Activated effector memory CD4-positive, alpha-beta T cell treated with anti-CD3 and anti-CD28 coated beads, Interleukin-2, amount 50 U/mL, for 16 hours (primary cell): Measurements from ENCODE around the gene HSPA13.
"Not testable (repeated sequence)": the region's sequence is repeated elsewhere in the genome, so short reads cannot be mapped to it uniquely, and the experiment has no call there.

ENCODE experiments used
- DNase-seq: peaks from one replicate; pipeline ENCODE4 v3.0.0-alpha.2; 2020

The HSPA13 gene, protein sequence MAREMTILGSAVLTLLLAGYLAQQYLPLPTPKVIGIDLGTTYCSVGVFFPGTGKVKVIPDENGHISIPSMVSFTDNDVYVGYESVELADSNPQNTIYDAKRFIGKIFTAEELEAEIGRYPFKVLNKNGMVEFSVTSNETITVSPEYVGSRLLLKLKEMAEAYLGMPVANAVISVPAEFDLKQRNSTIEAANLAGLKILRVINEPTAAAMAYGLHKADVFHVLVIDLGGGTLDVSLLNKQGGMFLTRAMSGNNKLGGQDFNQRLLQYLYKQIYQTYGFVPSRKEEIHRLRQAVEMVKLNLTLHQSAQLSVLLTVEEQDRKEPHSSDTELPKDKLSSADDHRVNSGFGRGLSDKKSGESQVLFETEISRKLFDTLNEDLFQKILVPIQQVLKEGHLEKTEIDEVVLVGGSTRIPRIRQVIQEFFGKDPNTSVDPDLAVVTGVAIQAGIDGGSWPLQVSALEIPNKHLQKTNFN

DNA sequence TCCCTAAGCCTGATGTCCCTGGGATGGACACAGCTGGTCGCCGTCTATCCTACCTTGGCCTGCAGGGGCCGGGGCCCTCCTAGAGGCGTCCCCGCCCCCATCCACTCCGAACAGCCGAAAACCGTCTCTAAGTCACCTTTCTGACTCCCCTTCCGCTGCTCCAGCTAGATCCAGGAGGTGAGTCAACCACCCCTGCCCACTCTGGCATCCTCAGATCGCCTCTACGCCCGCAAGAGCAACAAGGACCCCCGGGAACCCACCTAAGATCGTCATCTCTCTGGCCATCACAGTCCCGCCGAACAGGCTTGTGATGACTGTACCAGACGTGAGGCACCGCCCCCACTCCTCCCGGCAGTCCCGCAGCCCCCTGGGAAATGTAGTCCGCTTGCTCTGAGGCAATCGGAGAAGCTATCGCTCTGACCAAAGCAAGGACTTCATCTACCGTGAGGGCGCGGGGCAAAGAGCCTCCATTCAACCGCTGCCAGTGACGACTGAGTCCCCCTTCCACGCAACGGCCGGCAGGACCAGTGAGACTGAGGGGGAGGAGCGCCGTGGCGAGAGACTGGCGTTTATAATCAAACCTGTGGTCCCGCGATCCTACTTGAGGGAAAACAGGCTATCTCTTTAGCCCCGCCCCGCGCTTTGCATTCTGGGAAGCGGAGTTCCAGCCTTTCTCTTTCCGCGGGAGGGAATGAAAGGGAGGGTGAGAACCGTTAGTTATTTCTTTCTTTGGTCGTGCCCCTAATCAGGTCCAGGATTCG, at the start of gene HSPA13:
Gene HSPA13, minus strand, starts transcription at position 312 of the 761 bp plus-strand sequence. Its CDS starts 27 bp downstream, at position 285.
- DNase-seq: peak; percentile 100

DNA sequence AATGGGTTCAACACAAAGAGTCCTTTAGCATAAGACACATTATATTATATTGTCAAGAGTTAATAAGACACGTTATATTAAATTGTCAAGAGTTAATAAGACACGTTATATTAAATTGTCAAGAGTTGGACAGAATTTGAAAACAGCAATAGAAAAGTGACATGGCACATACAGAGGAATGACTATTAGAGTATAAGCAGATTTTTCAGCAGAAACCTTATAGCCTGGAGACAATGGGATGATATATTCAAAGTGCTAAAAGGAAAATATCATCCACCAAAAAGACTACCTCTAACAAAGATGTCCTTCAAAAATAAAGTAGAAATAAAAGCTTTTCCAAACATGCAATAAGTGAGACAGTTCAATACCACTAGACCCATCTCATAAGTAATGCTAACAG, 36.0 kb upstream of the HSPA13 start:
- DNase-seq: no peak

DNA sequence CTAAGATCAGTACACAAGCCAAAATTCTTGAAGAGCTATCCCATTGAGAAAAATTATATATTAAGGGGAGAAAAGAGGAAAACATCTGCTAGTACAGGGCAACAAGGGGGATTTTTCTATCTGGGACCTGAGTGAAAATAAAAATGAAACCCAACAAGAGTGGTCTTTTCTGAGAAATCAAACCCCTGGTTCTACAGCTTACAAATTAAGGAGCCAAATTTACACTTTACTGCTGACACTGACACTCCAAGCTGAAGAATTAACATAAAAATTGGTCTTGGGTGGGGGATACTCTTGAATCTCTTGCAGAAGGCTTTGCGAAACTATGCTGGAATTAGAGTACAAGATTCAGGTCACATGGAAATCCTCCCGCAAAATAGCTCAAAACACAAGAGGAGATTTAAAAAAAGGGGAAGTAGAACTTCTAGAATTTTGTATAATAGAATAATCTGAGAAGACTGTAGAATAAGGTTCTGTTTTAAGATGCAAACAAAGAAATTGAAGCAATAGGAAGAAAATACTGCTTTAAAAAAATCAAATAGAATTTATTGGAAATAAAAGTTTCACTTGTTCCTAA, 32.1 kb upstream of the HSPA13 start:
- no peak for DNase-seq

DNA sequence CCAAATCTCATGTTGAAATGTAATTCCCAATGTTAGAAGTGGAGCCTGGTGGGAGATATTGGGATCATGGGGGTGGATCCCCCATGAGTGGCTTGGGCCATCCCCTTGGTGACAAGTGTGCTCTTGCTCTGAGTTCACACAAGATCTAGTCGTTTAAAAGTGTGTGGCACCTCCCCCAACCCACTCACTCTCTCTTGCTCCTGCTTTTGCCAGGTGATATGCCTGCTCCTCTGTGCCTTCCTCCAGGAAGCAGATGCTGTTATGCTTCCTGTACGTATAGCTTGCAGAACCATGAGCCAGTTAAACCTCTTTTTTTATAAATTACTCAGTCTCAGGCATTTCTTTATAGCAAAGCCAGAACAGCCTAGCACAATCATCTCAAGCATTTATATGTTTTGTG, 23.0 kb upstream of the HSPA13 start:
- DNase-seq: no peak

DNA sequence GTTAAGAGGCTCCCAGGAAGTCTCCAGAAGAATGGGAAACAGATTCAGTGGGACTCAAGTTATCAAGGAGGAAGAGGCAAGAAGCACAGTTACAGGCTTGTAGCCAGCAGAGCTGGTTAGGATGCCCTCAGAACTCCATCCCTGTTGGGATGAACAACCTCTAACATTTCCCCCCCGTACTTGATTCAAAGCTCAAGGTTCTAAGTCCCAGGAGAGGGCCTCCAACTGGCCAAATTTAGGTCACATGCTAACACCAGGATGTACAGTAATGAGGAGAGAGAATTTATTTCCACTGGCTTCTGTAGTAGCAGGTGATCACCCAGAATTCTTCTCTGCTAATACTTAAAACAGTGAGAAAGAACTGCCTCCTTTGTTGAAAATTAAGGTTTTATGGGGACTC, 22.3 kb upstream of the HSPA13 start:
- DNase-seq: no peak

DNA sequence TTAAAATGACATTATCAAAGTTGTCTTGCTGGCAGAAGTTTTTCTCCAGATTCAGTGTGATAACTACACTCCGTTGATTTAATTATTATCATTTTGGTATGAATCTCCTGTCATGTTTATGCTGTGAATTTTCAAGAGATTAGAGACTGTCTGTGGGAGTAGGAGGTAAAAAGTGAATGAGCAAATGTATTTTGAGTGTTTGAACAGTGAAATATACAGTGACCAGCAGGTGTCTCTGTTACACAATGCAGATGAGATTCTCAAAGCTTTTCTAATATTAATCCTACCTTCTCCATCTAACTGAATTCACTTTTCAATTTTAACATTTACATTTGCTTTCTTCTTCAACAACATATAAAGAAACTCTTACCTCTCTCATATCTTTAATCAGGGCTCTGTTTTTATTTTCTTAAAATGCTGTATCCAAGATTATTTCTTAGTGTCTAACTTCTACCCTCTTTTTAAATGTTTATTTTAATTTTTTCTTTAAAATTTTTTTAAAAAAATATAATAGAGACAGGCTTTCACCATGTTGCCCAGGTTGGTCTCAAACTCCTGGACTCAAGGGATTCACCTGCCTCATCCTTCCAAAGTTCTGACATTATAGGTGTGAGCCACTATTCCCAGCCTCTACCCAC, 20.9 kb upstream of the HSPA13 start:
- no peak for DNase-seq

DNA sequence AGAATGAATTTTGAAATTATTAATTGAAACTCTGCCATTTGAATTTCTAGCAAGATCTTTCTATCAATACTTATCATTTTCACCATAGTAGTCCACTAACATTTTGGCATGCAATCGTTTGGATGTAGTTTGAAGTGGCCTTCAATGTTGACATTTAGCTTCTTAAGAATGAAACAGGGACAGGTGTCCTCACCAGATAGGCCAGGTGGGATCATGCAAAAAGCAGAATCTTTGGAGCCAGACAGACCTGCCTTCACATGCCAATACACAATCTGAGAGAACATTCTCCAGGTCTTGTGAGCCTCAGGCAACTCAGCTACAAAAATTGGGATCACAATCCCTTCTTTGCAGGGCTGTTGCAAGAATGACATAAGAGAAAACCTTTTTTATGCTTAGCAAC, 18.3 kb upstream of the HSPA13 start:
- DNase-seq: no peak

DNA sequence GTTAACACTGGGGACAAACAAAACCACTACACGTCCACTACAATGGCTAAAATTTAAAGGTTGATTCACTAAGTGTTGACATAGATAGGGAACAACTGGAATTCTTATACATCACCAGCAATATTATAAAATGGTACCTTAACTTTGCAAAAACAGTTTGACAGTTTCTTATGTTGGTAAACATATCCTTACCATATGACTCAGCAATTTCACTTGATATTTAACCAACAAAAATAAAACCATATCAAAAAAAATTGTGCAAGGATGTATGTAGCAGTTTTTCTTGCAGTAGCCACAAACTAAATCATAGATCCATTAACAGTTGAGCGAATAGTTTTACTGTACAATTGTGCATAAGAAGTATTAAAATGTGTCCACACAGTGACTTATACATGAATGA, 5.3 kb upstream of the HSPA13 start:
- no peak for DNase-seq

DNA sequence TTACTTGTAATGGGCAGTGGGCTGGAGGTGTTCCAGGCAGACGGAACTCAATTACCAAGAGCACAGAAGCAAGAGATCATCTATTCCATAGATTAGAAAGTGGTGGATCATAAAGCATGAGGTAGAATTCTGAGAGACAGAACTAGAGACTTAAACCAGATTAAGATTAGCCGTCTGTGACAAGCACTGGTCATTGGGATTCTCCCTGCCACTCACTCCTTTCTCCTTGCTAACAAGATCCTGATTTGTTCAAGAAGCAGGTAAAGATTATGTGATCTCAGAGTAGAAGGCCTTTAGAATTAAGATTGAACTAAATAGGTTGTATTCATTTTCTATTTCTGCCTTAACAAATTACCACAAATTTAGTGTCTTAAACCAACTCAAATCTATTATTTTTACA, 1.5 kb upstream of the HSPA13 start:
- no peak for DNase-seq

DNA sequence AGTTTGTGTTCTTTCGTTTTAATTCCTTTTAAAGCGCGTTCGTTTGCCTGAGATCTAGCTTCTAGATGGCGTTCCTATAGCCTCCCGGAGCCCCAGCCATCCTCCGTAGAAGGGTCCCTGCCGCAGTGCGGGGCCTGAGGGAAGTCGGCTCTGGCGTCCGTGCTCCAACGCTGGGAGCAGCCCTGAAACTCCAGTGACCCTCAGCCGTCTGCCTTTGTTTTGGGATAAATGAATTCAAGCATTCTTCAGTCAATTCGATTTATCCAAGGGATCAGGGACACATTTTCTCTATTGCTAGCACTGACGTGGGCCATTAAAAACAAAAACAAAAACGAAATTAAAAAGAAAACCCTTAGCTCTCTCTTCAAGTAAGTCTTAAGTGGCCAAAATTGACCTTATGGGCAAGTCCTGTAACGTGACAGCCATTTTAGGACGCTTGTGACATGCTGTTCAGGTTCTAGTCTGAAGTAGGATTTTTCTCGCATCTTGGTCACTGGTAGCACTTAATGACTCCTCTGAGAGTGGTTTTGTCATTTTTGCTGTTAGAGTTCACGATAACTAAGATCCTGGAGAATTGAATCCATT, 742 bp upstream of the HSPA13 start:
- DNase-seq: no peak

DNA sequence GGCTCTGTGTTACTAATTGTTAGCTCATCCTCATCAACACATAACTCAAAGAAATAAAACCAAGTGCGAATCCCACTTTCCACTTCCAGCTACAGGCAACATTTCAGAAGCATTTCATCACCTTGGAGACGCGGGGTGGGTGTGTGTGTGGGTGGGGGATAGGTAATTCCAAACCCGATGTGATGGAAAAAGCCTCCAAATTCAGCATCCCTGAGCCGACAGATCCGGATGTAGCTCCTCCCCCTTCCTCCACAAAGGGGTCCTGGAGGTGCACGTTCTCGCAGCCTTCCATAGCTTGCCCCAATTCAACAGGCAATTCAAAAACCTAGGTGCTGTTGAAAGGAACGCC, 486 bp downstream of the HSPA13 start:
- DNase-seq: no peak

DNA sequence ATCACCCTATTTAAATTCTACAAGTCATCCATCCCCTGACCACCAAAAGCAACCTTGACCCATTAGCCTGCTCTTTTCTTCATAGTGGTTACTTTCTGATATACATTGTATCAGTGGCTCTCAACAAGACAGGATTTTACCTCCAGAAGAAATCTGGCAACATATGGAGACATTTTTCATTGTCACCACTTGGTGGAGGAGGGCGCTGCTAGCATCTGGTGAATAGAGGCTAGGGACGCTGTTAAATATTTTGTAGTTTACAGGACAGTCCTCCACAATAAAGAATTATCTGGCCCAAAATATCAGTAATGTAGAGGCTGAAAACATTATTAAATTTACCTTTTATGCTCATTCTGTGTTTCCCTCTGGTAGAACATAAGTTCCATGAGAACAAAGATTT, 6.1 kb downstream of the HSPA13 start:
- no peak for DNase-seq

DNA sequence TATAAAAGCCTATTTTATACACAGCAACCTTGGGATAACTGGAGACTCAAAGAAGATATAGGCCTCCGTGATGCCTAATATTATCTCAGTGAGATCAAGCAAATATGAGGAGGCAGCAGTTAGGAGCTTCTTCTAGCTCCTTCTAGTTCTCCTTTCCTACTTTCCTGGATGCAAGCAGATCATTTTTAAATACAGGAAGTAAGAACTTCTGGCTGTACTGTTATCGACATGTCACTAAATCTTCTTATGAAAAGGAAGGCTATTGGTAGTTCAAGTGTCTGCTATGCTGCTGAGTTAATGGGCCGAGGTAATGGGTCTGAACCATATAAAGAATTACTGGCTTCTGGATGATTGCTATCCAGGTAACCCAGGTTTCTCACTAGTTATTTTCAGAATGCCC, 15.9 kb downstream of the HSPA13 start:
- no peak for DNase-seq

DNA sequence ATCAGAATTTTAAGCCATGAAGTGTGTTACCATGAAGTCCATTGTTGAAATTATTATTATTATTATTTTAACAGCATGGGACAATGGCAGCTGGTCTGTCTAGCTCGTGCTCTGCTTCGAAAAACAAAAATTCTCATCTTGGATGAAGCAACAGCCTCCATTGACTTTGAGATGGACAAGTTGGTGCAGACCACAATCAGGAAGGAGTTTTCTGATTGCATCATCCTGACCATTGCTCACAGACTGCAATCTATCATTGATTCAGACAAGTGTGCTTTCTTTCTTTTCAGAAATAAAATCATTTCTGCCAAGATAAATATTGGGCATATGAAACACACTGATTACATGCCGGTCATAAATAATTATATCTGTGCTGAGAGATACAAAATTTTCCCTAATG, 21.0 kb downstream of the HSPA13 start:
- DNase-seq: no peak

DNA sequence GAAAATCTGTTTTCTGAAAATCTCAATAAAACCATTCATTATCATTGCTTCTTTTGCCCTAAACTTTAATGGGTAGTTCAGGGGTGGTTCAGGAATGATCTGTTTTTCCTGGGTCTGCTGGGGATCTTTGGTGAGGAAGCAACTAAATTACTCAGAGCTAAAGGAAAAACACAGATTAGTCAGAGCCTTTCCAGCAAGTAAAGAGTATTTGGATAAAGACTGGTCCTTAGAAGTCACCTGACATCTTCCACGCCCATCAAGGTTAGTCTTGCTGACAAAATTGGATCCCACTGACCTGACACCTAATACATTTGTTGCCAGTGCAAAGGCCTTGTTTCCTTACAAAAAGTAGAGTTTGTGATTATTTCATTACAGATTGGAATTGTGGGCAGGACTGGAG, 24.2 kb downstream of the HSPA13 start:
- no peak for DNase-seq

DNA sequence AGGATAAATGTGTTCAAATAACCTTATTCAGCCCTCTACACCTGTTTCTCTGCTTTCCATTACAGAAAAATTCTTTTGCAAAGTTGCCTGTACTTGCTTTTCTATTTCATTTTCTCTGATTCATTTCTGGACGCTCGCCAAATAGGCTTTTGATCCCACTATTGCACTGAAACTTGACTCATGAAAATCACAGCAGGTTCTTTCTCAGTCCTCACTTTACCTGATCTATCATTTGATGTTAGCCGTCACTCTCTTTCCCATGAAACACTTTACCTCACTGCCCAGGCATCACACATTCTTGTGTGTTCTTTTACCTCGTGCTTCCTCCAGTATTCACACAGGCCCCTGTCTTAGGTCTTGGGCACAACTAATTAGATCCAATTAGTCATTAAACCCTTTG, 26.2 kb downstream of the HSPA13 start:
- no peak for DNase-seq

DNA sequence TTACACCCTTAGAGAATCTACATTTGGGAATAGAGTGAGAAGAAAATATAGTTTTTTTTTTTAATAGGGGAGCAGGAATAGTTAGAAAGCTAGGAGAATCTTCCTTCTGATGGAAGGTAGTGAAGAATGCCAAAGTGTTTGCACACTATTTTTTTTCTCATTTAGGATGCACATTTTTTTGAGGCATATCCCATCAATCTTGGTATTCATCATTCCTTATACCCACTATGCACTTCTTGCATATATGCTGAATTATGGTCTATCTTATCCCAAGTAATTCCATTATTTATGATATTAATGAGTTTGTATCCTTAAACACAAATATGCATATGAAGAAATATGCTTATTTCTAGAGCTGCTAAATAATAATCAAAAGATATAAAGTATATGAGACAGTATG, 28.4 kb downstream of the HSPA13 start:
- DNase-seq: no peak

DNA sequence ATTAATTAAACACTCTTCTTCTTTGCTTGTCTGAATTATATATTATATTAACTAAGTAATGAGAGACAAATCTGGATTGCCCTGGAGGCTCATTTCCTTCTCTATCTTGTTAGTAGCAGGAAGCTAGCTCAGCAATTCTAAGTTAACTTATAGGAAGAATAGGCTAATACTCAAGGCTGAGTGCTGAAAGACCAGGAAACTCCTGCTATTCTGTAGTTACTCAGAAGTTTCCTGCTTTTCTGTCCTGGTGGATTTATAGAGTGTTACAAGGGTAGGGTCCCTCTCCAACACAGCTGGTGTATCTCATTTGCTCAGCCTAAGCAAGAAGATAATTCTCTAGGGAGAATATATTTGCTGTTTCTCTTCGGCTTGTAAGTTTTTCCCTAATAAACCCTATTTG, 29.2 kb downstream of the HSPA13 start:
- no peak for DNase-seq

DNA sequence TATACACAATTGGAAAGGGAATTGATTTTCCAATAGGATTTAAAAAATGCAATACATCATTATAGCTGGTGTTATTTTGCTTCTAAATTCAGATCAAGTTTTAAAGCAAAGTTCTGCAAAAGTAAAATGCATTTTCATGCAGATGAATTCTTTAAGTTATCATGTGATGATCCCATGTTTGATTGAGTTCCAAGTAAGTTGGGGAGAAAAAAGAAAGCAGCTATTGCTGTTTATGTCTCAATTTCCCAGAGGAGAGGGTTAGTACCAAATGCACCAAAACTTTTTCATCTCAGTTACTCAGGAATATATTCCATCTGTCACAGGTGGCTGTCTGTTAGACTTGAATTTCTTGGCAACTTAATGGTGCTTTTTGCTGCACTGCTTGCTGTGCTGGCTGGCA, 29.7 kb downstream of the HSPA13 start:
- no peak for DNase-seq

DNA sequence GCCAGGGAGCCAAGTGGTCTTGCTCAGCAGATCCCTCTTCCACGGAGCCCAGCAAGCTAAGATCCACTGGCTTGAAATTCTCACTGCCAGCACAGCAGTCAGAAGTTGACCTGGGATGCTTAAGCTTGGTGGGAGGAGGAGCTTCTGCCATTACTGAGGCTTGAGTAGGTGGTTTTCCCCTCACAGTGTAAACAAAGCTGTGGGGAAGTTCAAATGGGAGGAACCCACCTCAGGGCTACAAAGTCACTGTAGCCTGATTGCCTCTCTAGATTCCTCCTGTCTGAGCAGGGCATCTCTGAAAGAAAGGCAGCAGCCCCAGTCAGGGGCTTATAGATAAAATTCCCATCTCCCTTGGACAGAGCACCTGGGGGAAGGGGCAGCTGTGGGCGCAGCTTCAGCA, 55.6 kb downstream of the HSPA13 start:
- not testable (repeated sequence) for DNase-seq

DNA sequence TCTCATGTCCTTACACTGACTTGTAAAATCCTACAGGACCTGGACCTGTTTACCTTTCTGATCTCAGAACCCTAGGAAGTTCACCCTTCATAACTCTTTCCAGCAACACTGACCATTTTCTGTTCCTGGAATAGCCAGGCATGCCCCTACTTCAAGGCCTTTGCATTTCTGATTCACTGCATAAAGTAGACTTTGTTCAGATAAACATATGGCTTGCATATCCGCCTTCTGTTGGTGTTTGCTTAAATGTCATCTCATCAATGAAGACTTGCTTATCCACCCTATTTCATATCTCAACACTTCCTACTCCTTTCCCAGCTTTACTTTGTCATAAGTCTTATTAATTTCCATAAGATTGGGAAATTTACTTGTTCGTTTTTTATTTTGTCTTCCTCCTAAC, 57.4 kb downstream of the HSPA13 start:
- no peak for DNase-seq
